ENCODE results near the gene DENND4B.
"Not testable (repeated sequence)": the region's sequence is repeated elsewhere in the genome, so short reads cannot be mapped to it uniquely, and the experiment has no call there.

The DENND4B gene

GRCh38 chr1:153919876-153920852 lies 26.4 kb downstream of the DENND4B start:
- Histone ChIP-seq H3K9me2 (replicated peaks; ENCODE audit: insufficient read depth, low read length) (no peaks in the 10 kb centered on the region), H3K36me3 (ENCODE audit: low read length) (peaks cover 10% of the 10 kb centered on the region; the same call in 1 of the 2 replicates), H3F3A (ENCODE audit: insufficient read depth) (no peaks in the 10 kb centered on the region; the same call in 1 of the 2 replicates), H3K4me2 (ENCODE audit: low read depth, low read length, poor library complexity, severe bottlenecking) (peak overlapping the region; percentile 74), H3K9me3 (ENCODE audit: insufficient read depth, low read length) (no peaks in the 10 kb centered on the region), H3K27ac (ENCODE audit: low read depth, low read length) (peak overlapping the region; percentile 85), H3K4me3 (ENCODE audit: insufficient read depth, low read length, poor library complexity, severe bottlenecking) (peak overlapping the region; percentile 83), H4K20me1 (ENCODE audit: low read depth, low read length) (peaks cover 4% of the 10 kb centered on the region; the same call in 1 of the 2 replicates), H3K79me2 (ENCODE audit: insufficient read depth, low read length) (peaks cover 71% of the 10 kb centered on the region), H3K27me3 (ENCODE audit: low read length) (no peaks in the 10 kb centered on the region), H2AFZ (ENCODE audit: low read depth, low read length, severe bottlenecking) (no peak overlapping the region), H3K9ac (ENCODE audit: low read length) (peak overlapping the region; percentile 89)
- TF ChIP-seq CTCF (IDR thresholded peaks at IDR 0.05; ENCODE audit: insufficient read depth, low read length, poor library complexity, severe bottlenecking) = peak; percentile 40
- no peak for TF ChIP-seq EZH2phosphoT487 (conservative IDR thresholded peaks at IDR 0.05; ENCODE audit: low read length)

GRCh38 chr1:153916297-153916696 lies 30.2 kb downstream of the DENND4B start:
- Histone ChIP-seq H3K27ac (ENCODE audit: low read depth, low read length) (no peak overlapping the region), H4K20me1 (ENCODE audit: low read depth, low read length) (peaks cover 7% of the 10 kb centered on the region; the same call in 1 of the 2 replicates), H3K36me3 (ENCODE audit: low read length) (peaks cover 16% of the 10 kb centered on the region; the same call in 1 of the 2 replicates), H3K9ac (ENCODE audit: low read length) (no peak overlapping the region), H3K4me2 (ENCODE audit: low read depth, low read length, poor library complexity, severe bottlenecking) (no peak overlapping the region), H3K79me2 (ENCODE audit: insufficient read depth, low read length) (peaks cover 100% of the 10 kb centered on the region), H3K9me2 (replicated peaks; ENCODE audit: insufficient read depth, low read length) (no peaks in the 10 kb centered on the region), H3K9me3 (ENCODE audit: insufficient read depth, low read length) (no peaks in the 10 kb centered on the region), H2AFZ (ENCODE audit: low read depth, low read length, severe bottlenecking) (no peak overlapping the region), H3K27me3 (ENCODE audit: low read length) (no peaks in the 10 kb centered on the region), H3F3A (ENCODE audit: insufficient read depth) (peaks cover 8% of the 10 kb centered on the region), H3K4me3 (ENCODE audit: insufficient read depth, low read length, poor library complexity, severe bottlenecking) (no peak overlapping the region)
- TF ChIP-seq CTCF (IDR thresholded peaks at IDR 0.05; ENCODE audit: insufficient read depth, low read length, poor library complexity, severe bottlenecking) (no peak), EZH2phosphoT487 (conservative IDR thresholded peaks at IDR 0.05; ENCODE audit: low read length) (no peak)

GRCh38 chr1:153912349-153912748 lies 34.2 kb downstream of the DENND4B start:
- no peaks in the 10 kb centered on the region for H3K27me3 ChIP-seq (ENCODE audit: low read length)
- no peak overlapping the region for H3K9ac ChIP-seq (ENCODE audit: low read length)
- TF ChIP-seq CTCF (IDR thresholded peaks at IDR 0.05; ENCODE audit: insufficient read depth, low read length, poor library complexity, severe bottlenecking) = no peak
- no peak for TF ChIP-seq EZH2phosphoT487 (conservative IDR thresholded peaks at IDR 0.05; ENCODE audit: low read length)
- H3F3A ChIP-seq (ENCODE audit: insufficient read depth) = peaks cover 13% of the 10 kb centered on the region
- H3K9me3 ChIP-seq (ENCODE audit: insufficient read depth, low read length) = no peaks in the 10 kb centered on the region
- H3K4me2 ChIP-seq (ENCODE audit: low read depth, low read length, poor library complexity, severe bottlenecking) = no peak overlapping the region
- H3K27ac ChIP-seq (ENCODE audit: low read depth, low read length) = no peak overlapping the region
- peaks cover 99% of the 10 kb centered on the region for H3K79me2 ChIP-seq (ENCODE audit: insufficient read depth, low read length)
- no peak overlapping the region for H3K4me3 ChIP-seq (ENCODE audit: insufficient read depth, low read length, poor library complexity, severe bottlenecking)
- H3K9me2 ChIP-seq (replicated peaks; ENCODE audit: insufficient read depth, low read length) = no peaks in the 10 kb centered on the region
- H4K20me1 ChIP-seq (ENCODE audit: low read depth, low read length) = peaks cover 3% of the 10 kb centered on the region; the same call in 1 of the 2 replicates
- H2AFZ ChIP-seq (ENCODE audit: low read depth, low read length, severe bottlenecking) = no peak overlapping the region
- peaks cover 7% of the 10 kb centered on the region; the same call in 1 of the 2 replicates for H3K36me3 ChIP-seq (ENCODE audit: low read length)

GRCh38 chr1:153910560-153910959 lies 36.0 kb downstream of the DENND4B start:
- not testable (repeated sequence) for H3K4me3 ChIP-seq (ENCODE audit: insufficient read depth, low read length, poor library complexity, severe bottlenecking); H3K9me2 ChIP-seq (replicated peaks; ENCODE audit: insufficient read depth, low read length); H3K9ac ChIP-seq (ENCODE audit: low read length); H2AFZ ChIP-seq (ENCODE audit: low read depth, low read length, severe bottlenecking); H3K27ac ChIP-seq (ENCODE audit: low read depth, low read length); H4K20me1 ChIP-seq (ENCODE audit: low read depth, low read length); H3K4me2 ChIP-seq (ENCODE audit: low read depth, low read length, poor library complexity, severe bottlenecking); H3K27me3 ChIP-seq (ENCODE audit: low read length); H3K9me3 ChIP-seq (ENCODE audit: insufficient read depth, low read length)
- peaks cover 99% of the 10 kb centered on the region for H3K79me2 ChIP-seq (ENCODE audit: insufficient read depth, low read length)
- peaks cover 10% of the 10 kb centered on the region; the same call in 1 of the 2 replicates for H3K36me3 ChIP-seq (ENCODE audit: low read length)
- H3F3A ChIP-seq (ENCODE audit: insufficient read depth) = peaks cover 22% of the 10 kb centered on the region

Measured in SU-DHL-6 (cell line).